22Rv1 (cell line): ENCODE data around the gene LAMA3.

Experiments used
- CTCF ChIP-seq: fragments of 450-650 bp; IDR thresholded peaks from 2 replicates; pipeline ENCODE4 v1.5.1; 2017; ENCODE audit warnings: mild to moderate bottlenecking
- ZFX ChIP-seq: fragments of 450-650 bp; IDR thresholded peaks from 2 replicates; pipeline ENCODE4 v1.6.1; 2017; ENCODE audit warnings: antibody characterized with exemption, borderline replicate concordance

GRCh38 chr18:23932385-23933067, 243.3 kb downstream of the LAMA3 start:
- TF ChIP-seq CTCF (no peak), ZFX (no peak)
